AML-193 (cell line): ENCODE data around the gene EVC.
"Not testable (repeated sequence)": the region's sequence is repeated elsewhere in the genome, so short reads cannot be mapped to it uniquely, and the experiment has no call there.

Experiments
- DNase-seq, 2 experiments: peaks; one replicate each; lab custom pipeline; 2025; lab: John Stamatoyannopoulos, UW

EVC gene

DNA sequence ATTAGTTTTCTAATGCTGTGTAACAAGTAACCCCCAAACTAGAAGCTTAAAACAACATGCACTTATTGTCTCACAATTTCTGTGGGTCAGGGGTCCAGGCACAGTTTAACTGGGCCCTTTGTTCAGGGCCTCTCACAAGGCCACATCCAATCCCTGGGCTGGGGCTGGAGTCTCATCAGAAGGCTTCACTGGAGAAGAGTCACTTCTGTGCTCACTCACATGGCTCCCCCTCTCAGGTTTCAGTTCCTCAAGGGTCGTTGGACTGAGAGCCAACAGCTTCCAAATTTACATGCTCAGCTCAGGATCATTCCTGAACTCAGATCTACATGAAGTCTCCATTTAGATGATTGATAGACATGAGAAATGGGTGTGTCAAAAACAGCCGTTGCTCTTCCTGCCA, 77.1 kb downstream of the EVC start:
- DNase-seq: no peak

DNA sequence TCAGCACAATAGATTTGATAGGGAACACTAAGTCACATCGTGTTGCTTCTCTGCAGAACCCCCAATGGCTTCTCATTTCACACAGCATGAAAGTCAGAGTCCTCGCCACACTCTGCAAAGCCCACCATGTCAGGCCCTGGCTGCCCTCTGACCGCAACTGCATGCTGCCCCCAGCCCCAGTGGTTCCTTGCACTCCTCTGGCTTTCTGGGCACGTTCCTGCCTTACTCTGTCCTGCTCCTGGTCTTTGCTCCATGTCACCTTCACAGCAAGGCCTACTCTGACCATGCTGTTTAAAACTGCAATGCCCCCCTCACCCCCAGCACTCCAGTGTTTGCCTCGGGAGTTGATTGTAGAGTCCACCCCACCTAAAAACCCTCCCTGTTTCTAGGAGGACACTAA, 78.1 kb downstream of the EVC start:
- no peak for DNase-seq

DNA sequence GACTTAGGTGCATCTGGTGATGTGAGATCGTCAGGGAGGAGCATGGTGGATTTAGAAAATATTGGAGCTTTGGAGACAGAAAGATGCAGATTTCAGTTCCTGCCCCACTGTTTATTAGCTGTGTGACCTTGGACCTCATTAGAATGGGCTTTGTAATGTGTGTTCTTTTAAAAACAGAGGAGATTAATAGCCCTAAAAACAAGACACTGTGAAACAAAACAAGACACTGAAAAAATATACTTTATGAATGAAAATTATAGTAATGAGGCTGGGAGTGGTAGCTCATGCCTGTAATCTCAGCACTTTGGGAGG, 79.5 kb downstream of the EVC start:
- DNase-seq: no peak

DNA sequence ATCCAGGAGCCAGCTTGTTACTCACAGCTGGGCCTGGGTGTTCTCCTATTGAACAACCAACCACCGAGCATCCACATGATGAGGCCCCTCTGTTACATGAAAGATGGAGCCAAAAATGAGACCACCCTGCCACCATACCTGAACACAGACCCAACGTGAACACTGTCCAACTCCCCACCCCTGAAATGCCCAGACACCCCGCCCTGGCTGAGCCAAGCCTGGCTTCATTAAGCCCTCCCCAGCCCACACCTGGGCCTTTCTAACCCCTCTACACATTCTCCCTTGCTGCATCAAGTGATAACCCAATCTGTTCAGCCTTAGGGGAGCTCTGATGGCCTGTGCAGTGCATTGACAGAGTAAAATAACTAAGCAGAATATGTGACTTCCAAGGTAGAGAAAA, 80.7 kb downstream of the EVC start:
- no peak for DNase-seq

DNA sequence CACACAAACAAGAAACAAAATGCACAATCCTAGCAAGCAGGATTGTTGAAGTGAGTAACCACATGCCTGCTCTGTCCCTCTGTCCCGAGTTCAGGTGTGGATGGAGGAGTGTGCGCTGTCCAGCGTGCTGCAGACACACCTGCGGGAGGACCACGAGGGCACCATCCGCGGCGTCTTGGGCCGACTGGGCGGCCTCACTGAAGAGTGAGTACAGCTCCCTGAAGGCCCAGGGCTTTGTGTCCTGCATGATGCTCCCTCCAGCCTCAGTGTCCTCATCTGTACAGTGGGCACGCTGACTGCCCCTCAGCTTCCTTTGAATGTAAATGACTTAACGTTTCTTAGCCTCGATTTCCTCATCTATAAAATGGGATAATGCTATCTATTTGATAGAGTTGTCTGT, 82.5 kb downstream of the EVC start:
- no peak for DNase-seq

DNA sequence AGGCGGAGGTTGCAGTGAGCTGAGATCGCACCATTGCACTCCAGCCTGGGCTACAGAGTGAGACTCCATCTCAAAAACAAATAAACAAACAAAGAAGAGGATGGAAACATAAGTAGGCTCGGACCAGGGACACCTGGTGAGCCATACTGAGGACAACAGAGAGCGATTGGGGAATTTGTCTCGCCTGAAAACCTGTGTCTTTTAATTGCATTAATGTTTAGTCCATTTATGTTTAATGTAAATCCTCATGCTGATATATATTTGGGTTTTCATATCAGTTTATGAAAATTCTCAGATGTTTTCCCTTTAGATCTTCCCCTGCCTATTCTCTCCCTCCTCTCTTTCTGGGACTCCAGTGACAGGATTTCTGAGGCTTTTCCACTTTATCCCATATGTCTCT, 84.6 kb downstream of the EVC start:
- DNase-seq: no peak

DNA sequence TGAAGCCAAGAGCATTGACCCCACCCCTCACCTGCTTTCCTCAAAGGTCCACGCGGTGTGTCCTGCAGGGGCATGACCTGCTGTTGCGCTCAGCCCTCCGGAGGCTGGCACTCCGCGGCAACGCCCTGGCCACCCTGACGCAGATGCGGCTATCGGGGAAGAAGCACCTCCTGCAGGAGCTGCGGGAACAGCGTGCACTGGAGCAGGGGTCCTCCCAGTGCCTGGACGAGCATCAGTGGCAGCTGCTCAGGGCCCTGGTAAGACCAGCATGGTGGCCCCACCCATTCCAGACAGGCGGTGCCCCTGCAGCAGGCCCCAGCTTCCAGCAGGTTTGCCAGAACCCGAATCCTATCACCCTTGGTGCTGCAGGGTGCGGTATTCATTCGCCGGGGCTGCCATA, 86.0 kb downstream of the EVC start:
- no peak for DNase-seq

DNA sequence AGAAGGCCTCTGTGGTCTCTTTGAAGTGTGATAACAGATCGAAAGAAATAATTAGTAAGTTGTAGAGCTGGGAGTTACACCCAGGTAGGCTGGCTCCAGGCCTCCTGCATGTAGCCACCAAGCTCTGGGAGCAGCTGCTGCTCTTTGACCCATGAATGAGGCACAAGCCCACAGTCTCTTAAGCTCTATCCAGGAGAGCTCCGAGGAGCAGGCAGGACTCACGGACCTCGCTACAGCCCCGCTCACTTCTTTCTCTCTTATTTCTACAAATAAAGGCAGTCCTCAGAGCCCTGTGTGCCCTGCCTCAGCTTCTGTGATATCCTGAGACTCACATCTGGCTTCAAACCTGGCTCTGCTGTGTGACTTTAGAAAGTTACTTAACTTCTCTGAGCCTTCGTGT, 86.9 kb downstream of the EVC start:
- no peak for DNase-seq

DNA sequence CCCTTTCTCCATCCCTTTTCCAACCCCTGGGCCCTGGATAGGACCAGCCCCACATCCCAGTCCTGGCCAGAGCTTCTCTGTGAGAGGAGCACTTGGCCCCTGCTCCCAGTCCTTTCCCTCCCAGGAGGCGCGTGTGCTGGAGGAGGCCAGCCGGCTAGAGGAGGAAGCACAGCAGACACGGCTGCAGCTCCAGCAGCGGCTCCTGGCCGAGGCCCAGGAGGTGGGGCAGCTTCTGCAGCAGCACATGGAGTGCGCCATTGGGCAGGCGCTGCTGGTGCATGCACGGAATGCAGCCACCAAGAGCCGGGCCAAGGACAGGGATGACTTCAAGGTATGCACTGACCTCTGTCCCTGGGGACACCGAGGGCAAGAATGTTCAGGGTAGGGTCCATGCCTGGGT, 87.5 kb downstream of the EVC start:
- no peak for DNase-seq

DNA sequence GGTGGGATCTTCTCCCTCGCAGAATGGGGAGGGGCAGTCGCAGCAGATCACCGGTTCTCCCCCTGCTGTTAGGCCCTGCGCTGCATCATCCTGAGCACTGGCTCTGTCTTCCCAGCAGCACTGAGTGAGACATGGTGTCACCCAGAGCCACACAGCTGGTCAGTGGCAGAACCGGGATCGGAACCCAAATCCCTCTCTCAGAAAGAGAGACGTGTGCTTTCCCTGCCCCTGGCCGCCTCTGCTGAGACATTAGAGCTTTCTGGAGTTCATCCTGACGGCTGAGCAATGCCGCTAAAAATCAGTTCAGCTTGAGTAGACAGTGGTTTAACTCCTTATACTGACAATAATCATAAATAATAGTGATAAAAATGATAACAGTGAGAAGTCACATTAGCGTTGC, 87.9 kb downstream of the EVC start:
- no peak for DNase-seq

DNA sequence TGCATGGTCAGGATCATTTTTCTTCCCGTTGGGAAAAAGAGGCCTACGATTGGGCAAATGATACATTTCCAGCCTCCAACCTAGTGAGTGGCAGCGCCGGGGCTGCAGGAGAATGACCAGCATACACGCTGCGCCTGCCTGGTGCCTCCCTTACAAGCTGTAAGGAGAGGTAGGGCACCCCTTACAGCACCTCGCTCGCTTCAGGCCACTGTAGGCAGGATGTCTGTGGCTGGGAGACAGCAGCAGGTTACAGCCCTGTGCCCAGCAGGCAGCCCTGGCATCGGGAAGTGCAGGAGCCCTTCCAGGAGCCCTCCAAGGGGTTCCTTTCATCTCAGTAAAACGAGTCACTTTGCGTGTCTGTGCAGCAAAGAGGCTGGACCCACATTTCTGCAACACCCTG, 88.4 kb downstream of the EVC start:
- DNase-seq: no peak

DNA sequence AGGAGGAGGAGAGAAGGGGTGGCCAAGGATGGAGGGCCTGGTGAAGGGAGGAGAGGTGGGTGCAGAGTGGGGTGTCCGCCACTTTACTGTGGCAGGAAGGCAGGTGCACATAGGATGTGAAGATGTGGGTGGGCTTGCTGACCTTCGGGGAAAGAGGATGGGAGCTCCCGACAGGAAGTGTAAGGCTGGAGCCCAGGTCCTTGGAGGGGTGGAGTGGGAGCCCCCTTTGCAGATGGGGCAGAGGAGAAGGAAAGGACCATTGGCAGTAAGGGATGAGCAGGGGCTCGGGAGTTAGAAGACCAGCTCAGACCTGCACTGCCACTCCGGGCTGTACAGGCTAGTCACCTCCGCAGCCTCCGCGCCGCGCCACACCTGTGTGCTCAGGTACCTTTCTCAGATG, 89.5 kb downstream of the EVC start:
- DNase-seq: no peak

DNA sequence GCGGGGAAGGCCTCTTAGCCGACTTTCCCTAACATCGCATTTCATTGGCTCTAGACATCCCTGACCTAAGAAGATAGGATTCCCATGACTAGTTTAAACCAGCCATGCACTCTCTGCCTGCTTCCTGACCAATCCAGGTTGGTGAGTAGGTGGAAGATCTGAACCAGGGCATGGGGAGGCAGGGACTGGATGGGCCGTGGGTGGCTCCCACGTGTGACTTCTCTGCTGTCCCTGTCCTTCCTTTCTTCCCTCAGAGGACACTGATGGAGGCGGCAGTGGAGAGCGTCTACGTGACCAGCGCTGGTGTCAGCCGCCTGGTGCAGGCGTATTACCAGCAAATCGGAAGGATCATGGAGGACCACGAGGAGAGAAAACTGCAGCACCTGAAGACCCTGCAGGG, 90.7 kb downstream of the EVC start:
- DNase-seq: no peak

DNA sequence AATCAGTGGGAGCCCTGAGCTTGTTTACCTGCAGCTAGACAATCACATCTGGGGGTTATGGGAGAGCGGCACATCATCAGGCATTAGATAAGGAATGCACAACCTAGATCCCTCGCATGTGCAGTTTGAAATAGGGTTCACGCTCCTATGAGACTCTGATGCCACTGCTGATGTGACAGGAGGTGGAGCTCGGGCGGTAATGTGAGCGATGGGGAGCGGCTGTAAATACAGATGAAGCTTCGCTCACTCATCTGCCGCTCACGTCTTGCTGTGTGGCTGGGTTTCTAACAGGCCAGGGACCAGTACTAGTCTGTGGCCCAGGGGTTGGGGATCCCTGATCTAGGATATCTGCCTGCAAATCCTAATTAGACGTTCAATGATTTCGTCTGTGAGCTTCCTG, 91.6 kb downstream of the EVC start:
- no peak for DNase-seq

DNA sequence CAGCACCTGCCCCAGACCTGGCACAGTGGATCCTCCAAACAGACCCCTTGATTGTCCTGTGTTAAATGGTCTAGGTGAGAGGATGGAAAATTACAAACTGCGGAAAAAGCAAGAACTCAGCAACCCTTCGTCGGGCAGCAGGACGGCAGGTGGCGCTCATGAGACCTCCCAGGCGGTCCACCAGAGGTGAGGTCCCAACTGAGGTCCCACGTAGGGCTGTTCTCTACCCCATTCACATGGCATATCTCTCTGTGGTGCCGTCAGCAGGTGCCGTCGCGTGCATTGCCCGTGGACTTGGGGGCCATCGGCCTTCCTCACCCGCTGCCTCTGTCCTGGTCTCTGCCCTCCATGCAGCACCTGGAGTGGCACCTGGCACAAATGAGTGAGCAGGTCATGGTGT, 93.7 kb downstream of the EVC start:
- DNase-seq: no peak

DNA sequence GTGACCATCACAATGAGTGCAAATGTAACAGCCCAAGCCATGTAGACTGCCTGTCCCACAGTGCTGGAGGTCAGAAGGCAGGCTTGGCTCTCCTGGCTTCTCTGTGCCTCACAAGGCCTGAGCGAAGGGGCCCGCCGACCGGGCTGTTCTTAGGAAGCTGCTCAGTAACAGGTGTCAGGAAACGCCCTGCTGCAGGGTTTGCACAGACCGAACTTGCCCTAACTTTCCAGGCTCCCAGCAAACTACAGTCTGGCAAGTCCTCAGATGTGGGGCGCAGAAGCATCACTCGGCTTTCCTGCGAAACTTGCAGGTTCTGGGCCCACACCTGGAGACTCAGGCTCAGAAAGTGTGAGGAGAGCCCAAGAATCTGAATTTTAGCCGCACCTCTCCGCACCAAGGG, 94.3 kb downstream of the EVC start:
- no peak for DNase-seq

DNA sequence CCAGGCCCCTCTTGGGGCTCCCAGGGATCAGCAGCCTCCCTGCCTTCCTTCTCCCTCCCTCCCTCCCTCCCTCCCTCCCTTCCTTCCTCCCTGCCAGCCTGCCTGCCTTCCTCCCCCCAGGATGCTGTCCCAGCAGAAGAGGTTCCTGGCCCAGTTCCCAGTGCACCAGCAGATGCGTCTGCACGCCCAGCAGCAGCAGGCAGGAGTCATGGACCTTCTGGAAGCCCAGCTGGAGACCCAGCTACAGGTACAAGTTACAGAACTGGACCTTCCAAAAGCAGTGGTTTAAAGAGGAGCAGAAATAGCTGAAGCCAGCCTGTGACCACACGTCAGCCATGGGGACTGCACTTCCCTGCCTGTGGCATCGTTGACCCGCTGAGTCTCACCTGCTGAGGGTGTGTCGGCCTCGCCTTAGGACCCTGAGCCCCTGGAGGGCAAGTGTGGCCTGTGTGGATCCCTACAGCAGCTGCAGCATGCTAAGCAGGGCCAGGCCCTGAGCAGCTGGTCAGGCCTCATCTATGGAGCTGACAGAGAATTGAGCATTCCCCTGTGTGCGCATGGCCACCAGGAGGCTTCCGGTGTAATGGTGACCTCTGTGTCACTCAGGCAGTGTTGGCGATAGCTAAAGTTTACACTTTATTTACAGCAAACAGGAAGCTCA, 97.2 kb downstream of the EVC start:
- DNase-seq: no peak

DNA sequence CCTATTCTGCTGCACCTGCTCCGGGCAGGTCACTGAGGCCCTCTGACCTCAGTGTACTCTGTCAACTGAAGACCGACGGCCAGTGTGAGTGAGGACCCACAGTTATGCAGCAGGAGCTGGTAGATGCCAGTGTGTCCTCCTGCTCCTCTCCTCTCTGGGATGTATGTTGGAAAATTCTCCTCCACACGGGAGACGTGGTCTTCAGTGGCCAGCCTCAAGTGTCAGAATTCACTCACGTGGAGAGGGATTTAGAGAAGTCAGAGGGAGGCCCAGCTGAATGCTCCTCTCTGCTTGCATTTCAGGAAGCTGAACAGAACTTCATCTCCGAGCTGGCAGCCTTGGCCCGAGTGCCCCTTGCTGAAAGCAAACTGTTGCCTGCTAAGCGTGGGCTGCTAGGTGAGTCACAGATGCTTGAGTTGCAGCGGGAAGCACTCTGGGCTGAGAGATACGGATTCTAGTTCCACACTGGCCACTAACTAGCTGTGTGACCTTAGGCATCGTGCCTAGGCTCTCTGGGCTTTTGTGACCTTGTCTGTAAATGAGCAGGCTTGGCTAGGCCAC, 98.3 kb downstream of the EVC start:
- no peak for DNase-seq

DNA sequence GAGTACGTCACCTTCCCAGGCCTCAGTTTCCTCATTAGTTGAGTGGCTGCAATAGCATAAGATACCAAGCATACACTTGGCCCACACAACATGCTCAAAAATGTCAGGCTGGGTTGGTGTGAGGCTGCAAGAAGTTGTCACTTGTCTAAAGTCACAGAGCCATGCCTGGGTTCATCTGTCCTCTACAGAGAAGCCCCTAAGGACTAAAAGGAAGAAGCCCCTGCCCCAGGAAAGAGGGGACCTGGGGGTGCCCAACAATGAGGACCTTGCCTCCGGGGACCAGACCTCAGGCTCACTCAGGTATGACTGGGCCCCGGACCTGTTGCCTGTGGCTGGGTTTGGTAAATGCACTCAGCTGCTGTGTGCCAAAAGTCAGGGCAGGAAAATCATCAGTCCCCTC, 99.2 kb downstream of the EVC start:
- DNase-seq: no peak

DNA sequence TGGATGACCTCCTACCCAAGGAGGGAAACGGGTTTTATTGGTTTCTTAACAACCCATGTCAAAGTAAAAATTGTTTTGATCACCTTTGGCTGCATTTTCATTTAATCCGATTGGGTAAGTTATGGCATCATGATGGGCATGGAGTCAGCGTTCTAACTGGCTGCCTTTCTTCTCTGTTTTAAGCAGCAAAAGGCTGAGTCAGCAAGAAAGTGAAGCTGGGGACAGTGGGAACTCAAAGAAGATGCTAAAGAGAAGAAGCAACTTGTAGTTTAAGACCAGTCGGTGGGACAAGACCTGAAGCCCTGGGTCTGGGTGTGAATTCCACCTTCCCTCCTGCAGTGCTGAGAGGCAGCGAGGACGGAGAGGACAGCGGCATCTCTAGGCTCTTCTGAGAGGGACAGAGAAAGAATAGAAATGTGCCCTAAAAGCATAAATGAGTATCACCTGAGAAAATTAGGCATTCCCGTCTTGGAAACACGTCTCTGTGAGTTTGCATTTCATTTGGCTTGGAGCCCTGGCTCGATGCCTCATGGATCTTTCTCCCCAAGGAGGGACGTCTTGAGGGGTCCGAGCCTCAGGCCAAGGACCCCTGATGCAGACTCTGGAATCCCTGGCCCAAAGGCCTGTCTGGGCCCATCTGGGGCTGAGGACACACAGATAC, 99.9 kb downstream of the EVC start:
- no peak for DNase-seq

DNA sequence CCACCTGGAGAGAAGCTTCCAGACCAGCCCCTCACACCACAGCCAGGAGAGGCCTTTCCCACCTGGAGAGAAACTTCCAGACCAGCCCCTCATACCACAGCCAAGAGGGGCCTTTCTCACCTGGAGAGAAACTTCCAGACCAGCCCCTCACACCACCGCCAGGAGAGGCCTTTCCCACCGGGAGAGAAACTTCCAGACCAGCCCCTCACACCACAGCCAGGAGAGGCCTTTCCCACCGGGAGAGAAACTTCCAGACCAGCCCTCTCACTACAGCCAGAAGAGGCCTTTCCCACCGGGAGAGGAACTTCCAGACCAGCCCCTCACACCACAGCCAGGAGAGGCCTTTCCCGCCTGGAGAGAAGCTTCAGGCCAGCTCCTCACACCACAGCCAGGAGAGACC, 101.1 kb downstream of the EVC start:
- not testable (repeated sequence) for DNase-seq

DNA sequence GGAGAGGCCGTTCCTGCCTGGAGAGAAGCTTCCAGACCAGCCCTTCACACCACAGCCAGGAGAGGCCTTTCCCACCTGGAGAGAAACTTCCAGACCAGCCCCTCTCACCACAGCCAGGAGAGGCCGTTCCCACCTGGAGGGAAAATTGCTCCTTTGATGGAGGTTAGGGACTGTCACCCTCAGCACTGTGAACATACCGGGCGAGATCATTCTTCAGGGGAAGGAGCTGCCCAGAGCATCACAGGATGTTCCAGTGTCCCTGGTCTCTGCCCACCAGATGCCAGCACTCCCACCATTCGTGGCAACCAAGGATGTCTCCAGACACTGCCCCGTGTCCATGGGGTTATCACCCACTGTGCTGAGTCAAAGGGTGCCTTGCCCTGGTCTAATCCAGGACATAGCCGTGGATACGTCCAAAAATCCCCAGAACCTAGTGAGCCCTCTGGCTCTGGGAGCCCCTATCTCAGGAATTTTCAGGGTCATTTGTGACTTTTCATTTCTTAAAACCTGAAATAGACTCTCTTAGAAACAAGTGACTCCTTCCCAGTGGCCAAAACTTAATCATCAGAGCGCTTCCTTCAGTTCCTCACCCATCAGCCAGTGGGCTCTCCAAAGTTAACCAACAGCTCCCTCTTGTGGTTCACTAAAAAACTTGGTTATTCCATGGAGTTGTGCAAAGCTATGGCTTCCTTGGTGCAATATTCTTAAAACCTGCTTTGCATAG, 101.7 kb downstream of the EVC start:
- DNase-seq: peak; percentile 59 to 70

DNA sequence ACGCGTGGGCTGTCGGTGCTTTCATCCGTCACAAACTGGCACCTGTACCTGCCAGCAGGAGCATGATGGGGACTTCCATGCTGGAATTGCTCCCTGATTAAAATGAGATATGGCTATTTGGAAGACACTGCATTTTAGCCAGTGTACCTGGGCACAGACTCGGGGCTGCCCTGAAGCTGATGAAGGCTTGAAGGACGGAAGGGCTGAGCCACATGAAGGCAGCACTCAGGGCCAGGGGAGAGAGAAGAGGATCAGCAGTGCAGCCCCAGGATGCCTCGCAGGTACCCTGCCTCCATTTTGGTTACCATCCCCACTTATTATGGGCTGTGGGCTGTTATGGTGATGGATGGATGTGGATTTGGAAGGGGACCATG, 102.9 kb downstream of the EVC start:
- DNase-seq: no peak

DNA sequence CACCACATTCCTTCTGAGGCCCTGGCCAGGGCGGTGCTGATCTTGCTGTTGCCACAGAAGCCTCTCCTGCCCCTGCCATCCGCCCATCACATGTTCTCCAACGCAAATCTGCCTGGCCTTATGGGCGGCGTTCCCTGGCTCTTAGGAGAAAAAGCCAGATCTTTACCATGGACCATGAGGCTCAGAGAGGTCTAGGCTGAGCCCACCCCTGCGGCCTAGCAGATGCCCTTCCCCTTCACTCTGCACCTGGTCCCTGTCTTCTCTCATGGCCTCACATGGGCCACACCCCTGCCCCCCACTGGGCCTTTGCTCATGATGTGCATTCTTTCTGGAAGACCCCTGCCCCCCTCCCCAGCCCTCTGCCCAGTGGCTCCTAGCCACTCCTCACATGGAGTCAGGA, 103.4 kb downstream of the EVC start:
- DNase-seq: no peak
